ENCODE results near the gene ALG14.

Gene ALG14

GRCh38 chr1:95061445-95062006 lies 11.2 kb downstream of the ALG14 start:
- Histone ChIP-seq H3K9ac (ENCODE audit: low read length) (no peak overlapping the region), H3K79me2 (ENCODE audit: insufficient read depth, low read length) (no peaks in the 10 kb centered on the region), H3K4me2 (ENCODE audit: low read depth, low read length, poor library complexity, severe bottlenecking) (no peak overlapping the region), H4K20me1 (ENCODE audit: low read depth, low read length) (no peaks in the 10 kb centered on the region), H2AFZ (ENCODE audit: low read depth, low read length, severe bottlenecking) (no peak overlapping the region), H3K4me3 (ENCODE audit: insufficient read depth, low read length, poor library complexity, severe bottlenecking) (no peak overlapping the region), H3K9me2 (replicated peaks; ENCODE audit: insufficient read depth, low read length) (no peaks in the 10 kb centered on the region), H3F3A (ENCODE audit: insufficient read depth) (no peaks in the 10 kb centered on the region), H3K27me3 (ENCODE audit: low read length) (no peaks in the 10 kb centered on the region), H3K27ac (ENCODE audit: low read depth, low read length) (no peak overlapping the region), H3K9me3 (ENCODE audit: insufficient read depth, low read length) (no peaks in the 10 kb centered on the region), H3K36me3 (ENCODE audit: low read length) (no peaks in the 10 kb centered on the region)
- TF ChIP-seq, protein P1, sequence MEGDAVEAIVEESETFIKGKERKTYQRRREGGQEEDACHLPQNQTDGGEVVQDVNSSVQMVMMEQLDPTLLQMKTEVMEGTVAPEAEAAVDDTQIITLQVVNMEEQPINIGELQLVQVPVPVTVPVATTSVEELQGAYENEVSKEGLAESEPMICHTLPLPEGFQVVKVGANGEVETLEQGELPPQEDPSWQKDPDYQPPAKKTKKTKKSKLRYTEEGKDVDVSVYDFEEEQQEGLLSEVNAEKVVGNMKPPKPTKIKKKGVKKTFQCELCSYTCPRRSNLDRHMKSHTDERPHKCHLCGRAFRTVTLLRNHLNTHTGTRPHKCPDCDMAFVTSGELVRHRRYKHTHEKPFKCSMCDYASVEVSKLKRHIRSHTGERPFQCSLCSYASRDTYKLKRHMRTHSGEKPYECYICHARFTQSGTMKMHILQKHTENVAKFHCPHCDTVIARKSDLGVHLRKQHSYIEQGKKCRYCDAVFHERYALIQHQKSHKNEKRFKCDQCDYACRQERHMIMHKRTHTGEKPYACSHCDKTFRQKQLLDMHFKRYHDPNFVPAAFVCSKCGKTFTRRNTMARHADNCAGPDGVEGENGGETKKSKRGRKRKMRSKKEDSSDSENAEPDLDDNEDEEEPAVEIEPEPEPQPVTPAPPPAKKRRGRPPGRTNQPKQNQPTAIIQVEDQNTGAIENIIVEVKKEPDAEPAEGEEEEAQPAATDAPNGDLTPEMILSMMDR (IDR thresholded peaks at IDR 0.05; ENCODE audit: insufficient read depth, low read length, poor library complexity, severe bottlenecking) = no peak
- no peak for TF ChIP-seq EZH2phosphoT487 (conservative IDR thresholded peaks at IDR 0.05; ENCODE audit: low read length)

GRCh38 chr1:95058974-95059373 lies 13.8 kb downstream of the ALG14 start:
- Histone ChIP-seq H3K27me3 (ENCODE audit: low read length) (no peaks in the 10 kb centered on the region), H3K9ac (ENCODE audit: low read length) (no peak overlapping the region), H4K20me1 (ENCODE audit: low read depth, low read length) (no peaks in the 10 kb centered on the region), H3K4me3 (ENCODE audit: insufficient read depth, low read length, poor library complexity, severe bottlenecking) (no peak overlapping the region), H3K9me3 (ENCODE audit: insufficient read depth, low read length) (no peaks in the 10 kb centered on the region), H3K9me2 (replicated peaks; ENCODE audit: insufficient read depth, low read length) (no peaks in the 10 kb centered on the region), H3F3A (ENCODE audit: insufficient read depth) (no peaks in the 10 kb centered on the region), H3K79me2 (ENCODE audit: insufficient read depth, low read length) (no peaks in the 10 kb centered on the region), H2AFZ (ENCODE audit: low read depth, low read length, severe bottlenecking) (no peak overlapping the region), H3K27ac (ENCODE audit: low read depth, low read length) (no peak overlapping the region), H3K36me3 (ENCODE audit: low read length) (no peaks in the 10 kb centered on the region), H3K4me2 (ENCODE audit: low read depth, low read length, poor library complexity, severe bottlenecking) (no peak overlapping the region)
- TF ChIP-seq, protein P1 (IDR thresholded peaks at IDR 0.05; ENCODE audit: insufficient read depth, low read length, poor library complexity, severe bottlenecking) = no peak
- TF ChIP-seq EZH2phosphoT487 (conservative IDR thresholded peaks at IDR 0.05; ENCODE audit: low read length) = no peak

- Histone ChIP-seq H3K4me2 (ENCODE audit: low read depth, low read length, poor library complexity, severe bottlenecking) (no peak overlapping the region), H3K27ac (ENCODE audit: low read depth, low read length) (no peak overlapping the region), H3K4me3 (ENCODE audit: insufficient read depth, low read length, poor library complexity, severe bottlenecking) (no peak overlapping the region), H3K27me3 (ENCODE audit: low read length) (no peaks in the 10 kb centered on the region), H2AFZ (ENCODE audit: low read depth, low read length, severe bottlenecking) (no peak overlapping the region), H3K36me3 (ENCODE audit: low read length) (no peaks in the 10 kb centered on the region), H3K9ac (ENCODE audit: low read length) (no peak overlapping the region), H3K9me3 (ENCODE audit: insufficient read depth, low read length) (no peaks in the 10 kb centered on the region), H3K79me2 (ENCODE audit: insufficient read depth, low read length) (no peaks in the 10 kb centered on the region), H4K20me1 (ENCODE audit: low read depth, low read length) (no peaks in the 10 kb centered on the region), H3F3A (ENCODE audit: insufficient read depth) (no peaks in the 10 kb centered on the region), H3K9me2 (replicated peaks; ENCODE audit: insufficient read depth, low read length) (no peaks in the 10 kb centered on the region)
- TF ChIP-seq, protein P1 (IDR thresholded peaks at IDR 0.05; ENCODE audit: insufficient read depth, low read length, poor library complexity, severe bottlenecking) = no peak
- TF ChIP-seq EZH2phosphoT487 (conservative IDR thresholded peaks at IDR 0.05; ENCODE audit: low read length) = no peak
Observed at GRCh38 chr1:95057351-95057750, 15.4 kb downstream of the ALG14 start.
